HTR-8/SVneo (cell line): ENCODE results near the gene DNAJA4.

Source experiments
- DNase-seq: peaks from one replicate; pipeline ENCODE4 v3.0.0; 2011; ENCODE audit warnings: low spot score, mixed read lengths; ENCODE audit not compliant: insufficient read length
- FAIRE-seq: peaks from 2 replicates; lab custom pipeline; 2011; peaks lifted over from hg19 to GRCh38; lab: Jason Lieb, UNC

DNAJA4 gene

DNA sequence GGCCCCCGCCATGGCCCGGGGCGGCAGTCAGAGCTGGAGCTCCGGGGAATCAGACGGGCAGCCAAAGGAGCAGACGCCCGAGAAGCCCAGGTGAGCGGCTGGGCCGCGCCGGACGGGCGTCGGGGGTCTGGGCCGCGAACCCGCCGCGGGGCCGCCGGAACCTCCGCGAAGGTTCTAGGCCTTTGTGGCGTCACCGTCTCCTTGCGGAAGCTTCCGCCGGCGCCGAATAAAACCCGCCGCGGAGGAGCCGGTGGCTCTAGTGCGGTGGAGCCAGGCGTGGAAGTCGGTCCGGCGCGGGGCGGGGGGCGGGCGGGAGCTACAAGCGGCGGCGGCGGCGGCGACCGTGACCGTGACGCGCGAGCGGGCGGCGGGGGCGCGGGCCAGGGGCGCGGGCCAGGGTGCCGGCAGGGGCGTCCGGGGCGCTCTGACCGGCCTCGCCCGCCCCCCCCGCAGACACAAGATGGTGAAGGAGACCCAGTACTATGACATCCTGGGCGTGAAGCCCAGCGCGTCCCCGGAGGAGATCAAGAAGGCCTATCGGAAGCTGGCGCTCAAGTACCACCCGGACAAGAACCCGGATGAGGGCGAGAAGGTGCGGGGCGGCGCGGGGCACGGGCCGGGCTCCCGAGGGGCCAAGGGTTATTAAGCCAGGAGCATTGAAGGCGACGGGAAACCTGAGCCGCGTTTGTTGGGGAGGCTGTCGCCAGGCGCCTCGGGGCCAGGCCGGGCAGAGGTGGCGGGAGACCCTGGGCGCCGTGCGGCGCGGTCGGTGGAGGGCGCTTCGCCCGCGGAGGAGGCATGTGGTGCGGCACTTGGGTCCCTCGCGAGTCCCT lies at the start of gene DNAJA4:
Gene DNAJA4 (plus strand): TSS at position 259 of the 833 bp plus-strand sequence. CDS start 202 bp downstream, at position 461.
- DNase-seq: no peak
- FAIRE-seq: no peak

DNA sequence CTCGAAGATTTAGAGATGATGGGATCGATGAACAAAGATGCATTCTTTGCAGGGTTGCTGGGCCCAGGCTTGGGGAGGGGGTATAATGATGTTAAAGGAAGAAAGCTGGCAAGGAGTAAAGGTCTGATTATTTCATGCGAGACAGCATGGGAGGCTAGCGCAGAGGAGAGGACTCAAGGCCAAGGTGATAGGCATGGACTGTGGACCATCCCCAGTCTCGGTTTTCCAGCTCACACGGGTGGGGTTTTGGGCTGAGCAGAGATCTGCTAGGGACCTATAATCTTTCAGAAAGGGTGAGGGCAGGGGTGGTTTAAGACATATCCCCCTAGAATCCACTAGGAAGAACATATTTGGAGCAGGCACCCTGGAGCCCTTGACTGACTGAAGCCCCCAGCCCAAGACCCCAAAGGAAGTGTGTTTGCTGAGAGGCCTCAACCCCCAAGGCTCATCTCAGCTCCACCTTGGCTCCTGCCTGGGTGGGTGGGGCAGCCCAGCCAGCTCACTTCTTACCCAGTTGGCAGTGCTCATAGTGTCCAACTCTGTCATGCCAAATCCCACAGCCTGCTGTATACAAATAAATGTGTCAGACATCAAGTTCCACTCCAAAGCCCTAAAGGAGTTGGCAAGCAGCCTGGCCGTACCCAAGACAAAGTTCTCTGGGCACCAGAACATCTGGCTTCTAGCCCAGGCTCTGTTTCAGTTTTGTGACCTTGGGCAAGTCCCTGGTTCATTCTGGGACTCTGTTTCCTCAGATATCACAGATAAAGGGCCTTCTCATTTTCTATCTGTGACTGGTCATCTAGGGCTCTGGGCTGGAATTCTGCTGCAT lies 47.9 kb upstream of the DNAJA4 start:
- DNase-seq (no peak), FAIRE-seq (no peak)

DNA sequence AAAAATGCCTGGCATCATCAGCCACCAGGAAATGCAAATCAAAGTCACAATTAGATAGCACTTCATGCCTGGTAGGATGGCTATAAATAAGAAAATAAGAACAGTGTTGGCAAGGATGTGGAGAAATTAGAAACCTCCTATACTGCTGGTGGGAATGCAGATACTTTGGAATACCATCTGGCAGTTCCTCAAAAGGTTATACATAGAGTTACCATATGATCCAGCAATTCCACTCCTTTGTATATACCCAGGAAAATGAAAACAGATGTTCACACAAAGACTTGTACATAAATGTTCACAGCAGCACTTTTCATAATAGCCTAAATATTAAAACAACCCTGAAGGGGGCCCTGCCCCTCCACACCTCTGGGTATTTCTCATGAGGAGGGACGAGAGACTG lies 43.6 kb upstream of the DNAJA4 start:
- FAIRE-seq (no peak), DNase-seq (no peak)

DNA sequence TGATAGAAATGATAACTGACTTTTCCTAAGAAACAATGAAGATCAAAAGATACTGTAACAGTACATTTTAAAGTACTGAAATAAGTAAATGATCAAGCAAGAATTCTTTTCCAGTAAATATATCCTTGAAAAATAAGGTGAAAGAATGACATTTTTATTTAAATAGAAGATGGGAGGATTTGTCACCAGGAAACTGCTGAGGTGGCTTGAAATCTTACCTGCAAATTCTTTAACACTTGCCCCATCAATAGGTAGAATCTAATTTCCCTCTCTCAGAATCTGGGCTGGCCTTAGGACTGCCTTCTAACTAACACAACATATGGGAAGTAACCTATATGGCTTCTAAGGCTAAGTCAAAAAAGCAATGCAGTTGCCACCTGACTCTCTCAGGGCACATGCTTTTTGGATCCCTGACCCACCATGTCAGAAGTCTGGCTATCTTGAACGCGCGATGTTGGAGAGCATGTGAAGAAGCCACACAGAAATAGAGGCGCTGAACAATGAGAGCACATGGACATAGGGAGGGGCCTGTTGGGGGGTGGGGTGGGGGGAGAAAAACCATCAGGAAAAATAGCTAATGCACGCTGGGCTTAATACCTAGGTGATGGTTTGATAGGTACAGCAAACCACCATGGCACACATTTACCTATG lies 41.5 kb upstream of the DNAJA4 start:
- no peak for FAIRE-seq
- no peak for DNase-seq

DNA sequence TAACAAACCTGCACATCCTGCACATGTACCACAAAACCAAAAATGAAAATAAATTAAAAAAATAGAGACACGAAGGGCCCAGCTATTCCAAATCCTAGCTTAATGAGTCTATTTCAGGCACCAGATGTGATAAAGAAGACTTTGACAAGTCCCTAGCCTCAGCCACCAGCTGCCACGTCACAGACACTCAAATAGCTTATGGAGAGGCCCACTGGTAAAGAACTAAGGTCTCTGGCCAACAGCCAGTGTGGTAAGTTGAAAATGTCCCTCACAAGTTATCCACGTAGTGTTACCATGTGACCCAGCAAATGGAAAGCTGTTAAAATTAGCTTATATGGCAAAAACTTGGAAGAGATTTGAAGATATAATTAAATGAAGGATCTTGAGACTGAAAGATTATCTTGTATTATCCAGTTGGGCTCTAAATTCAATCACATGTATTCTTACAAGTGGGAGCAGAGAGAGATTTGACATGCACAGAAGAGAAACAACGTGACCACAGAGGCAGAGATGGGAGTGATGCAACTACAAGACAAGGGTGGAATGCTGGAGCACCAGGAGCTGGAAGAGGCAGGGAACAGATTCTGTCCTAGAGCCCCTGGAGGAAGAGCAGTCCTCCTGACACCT lies 40.9 kb upstream of the DNAJA4 start:
- DNase-seq (no peak), FAIRE-seq (no peak)

DNA sequence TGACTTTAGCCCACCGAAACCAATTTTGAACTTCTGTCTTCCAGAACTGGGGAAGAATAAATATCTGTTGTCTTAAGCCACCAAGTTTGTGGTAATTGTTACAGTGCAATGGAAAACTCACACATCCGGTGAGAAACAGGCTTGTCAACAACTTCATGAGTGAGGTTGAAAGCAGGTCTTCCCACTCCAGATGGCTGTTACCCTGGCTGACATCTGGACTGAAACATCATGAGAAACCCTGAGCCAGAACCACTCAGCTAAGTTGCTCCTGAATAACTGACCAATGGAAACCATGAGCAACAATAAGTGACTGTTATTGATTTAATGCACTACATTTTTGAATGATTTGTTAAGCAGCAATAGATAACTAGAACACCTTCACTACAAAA lies 40.3 kb upstream of the DNAJA4 start:
- DNase-seq (no peak), FAIRE-seq (no peak)

DNA sequence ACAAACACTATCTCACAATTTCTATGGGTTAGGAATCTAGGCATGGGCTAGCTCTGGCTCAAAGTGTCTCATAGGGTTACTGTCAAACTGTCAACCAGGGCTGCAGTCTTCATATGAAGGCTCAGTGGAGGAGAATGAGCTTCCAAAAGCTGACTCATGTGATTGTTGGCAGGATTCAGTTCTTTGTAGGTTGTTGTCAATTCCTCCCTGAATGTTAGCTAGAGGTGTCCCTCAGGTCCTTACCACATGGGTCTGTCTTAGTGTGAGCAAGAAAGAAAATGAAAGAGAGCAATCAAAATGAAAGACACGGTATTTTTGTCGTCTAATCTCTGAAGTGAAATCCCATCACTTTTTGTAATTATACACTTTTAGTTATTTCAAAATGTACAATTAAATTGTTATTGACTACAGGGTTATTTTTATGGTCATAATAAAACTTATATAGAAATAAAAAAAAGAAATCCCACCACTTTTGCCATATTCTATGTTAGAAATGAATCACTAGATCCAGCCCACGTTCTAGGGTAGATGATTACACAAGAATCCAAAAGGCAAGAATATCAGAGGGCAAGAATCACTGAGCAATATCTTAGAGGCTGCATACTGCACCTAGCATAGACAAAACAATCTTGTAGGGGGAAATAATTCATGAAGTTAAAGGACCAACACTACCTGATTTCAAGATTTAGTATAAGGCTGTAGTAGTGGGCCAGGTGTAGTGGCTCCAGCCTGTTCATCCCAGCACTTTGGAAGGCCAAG lies 38.4 kb upstream of the DNAJA4 start:
- no peak for DNase-seq

DNA sequence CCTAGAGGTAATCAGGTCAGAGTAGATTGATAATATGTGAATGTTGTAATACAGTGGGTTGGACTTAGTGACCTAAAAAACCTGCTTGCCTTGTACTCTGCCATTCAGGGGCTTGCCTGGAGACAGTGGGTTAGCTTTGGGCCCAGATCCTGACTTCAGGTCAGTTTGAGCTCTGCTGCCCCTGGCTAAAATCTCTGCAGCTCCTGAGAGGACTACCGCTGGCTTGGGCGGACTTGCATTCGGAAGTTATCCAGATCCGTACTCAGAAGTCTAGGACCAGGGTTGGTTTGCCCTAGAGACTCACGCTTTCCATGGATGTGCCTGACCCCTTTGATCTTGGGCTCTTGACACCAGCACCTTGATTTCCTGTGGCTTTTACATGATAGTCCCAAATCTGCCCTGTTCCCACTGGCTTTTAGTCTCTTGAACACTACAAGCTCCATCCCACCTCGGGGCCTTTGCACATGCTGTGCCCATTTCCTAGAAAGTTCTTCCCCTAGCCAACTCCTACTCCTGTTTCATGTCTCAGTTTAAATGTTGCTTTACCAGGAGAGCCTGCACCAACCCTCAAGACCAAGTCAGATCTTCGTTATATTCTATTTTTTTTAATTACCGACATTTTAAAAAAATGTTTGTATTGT lies 35.9 kb upstream of the DNAJA4 start:
- DNase-seq (no peak), FAIRE-seq (no peak)

More for the DNA sequence above, 38.4 kb upstream of the DNAJA4 start:
- no peak for FAIRE-seq

DNA sequence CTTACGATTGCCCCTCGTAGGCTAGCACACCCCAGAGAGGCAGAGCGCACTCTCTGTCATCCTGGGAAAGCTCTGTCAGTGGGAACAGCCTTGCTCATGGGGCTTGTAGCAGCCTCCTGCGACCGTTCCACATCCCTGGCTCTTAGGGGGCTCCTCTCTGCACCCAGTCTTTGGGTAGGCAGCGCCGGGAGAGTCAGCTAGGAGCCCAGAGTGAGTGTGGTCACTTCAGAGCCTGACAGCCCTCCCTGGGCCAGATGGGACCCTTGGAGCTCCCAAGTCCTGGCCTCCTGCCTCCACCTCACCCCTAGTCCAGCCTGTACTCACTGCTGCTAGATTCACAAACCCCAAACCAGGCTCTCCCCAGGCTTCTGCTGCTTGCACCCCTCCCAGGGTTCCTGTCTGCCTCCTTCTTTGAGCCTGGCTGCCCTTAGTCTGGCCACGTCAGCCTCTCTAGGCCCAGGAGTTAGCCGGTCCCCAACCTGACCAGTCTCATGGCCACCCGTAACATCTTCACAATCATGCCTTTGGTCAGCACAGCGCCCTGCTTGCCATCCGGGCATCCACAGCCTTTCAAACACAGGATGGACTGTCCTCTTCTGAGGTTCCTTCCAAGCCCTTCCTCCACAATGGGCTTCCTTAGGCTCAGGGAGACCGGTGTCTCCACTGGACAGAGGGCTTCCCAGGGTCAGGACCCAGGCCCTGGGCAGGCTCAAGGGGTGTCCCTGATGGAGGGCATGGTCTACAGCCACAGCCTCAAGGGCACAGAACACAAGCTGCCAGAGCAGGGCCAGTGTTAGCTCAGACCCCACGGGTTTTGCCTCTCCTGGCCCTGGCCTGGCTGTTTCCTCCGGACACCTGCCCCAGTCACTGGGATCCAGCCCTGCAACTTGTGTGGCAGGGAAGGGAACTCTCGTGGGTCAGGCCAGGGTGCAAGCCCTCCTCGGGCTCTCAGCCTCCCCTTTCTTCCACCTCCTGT lies 34.6 kb upstream of the DNAJA4 start:
- DNase-seq (no peak), FAIRE-seq (no peak)

DNA sequence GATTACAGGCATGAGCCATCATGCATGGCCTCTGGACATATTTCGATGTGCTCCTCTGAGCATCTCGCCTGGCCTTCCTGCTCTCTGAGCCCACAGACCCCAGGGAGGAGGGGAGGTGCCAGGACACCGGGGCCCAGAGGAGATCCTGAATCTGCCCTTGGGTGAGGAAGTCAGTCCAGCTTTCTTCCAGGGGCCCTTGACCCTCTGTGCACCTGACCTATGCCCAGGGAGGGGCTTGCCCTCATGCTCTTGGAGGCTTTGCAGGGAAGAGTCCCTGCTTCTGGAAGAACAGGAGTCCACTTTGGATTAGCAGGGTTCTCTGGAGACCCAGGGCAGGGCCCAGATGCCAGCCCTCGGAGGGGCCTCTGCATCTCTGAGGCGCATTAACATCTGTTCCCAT lies 31.4 kb upstream of the DNAJA4 start:
- no peak for DNase-seq
- no peak for FAIRE-seq

DNA sequence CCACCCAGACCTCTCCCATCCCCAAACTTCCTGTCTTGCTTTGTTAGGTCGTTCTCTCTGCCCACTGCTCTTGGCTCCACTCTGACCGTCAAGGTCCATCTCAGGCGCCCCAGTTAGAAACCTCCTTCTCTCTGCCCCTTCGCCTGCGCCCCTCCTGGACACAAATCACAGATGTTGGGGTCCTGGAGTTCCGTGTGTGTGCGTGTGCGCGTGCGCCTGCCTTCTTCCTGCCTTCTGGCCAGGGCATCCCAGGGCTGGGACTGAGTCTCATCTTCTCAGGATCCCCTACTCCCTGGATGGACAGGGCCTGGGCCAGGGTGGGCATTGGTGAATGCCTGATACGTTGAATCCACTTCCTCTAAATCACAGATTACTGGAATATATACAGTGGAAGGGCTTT lies 30.9 kb upstream of the DNAJA4 start:
- DNase-seq (no peak), FAIRE-seq (no peak)

DNA sequence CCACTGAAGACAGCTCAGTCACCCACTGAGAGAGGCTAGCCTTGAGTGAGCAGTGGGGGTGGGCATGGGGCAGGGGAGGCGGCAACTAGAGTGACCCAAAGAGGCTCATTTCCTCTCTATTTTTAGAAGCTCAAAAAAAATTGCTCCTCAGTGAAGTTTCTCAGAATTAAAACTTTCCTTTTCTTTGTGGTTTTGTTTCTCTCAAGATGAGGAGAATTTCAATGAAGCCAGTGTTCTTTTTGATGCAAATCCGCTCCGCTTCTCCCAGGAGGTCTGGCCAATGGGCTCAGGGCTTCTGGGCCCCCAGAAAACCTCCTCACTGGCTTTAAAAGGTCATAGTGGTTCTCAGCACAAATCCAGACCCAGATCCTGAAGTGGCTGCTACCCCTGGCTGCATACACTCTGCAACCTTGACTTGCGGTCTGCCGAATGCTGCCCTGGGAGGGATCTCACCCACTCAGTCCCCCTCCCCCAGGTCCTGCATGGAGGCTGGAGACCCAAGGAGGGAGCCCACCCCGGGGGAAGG lies 29.8 kb upstream of the DNAJA4 start, which contains the start of gene ACSBG1:
Gene ACSBG1 (minus strand): TSS at position 51 of the 526 bp plus-strand sequence. CDS start 64 bp downstream, outside the sequence.
- FAIRE-seq (no peak), DNase-seq (no peak)

DNA sequence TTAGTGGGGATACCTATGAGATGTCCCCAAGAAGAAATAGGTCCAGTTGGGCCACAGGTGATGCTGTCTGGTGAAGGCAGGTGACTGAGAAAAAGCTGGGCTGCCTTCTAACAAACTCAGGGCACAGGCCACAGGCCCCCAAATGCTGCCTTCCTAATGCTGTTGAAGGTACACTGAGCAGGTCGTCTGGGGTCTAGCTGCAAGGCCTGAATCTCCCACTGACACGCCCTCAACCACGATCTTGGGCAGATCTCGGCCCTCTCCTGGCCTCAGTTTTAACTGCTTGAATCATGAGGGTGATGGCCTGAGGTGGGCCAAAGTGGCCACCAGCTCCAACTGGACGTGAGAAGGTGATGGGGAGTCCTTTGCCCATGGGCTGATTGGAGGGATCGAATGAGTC lies 27.9 kb upstream of the DNAJA4 start:
- DNase-seq (no peak), FAIRE-seq (no peak)

DNA sequence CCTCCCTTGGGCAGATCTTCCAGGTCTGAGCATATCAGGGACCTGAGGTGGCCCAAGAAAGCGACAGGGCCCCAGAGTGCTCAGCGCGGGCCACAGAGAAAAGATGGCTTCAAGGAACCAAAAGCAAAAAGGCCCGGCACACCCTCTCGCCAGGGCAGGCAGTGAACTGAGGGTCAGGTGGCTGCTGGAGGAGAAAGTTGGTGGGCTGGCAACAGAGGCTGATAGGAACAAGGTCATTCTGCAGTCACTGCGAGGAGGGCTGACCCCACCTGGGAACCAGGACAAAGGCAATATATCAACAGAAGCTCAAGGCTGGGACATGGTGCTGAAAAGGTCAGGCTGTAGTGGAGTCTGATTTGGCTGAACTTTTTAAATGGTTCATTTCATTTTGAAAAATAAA lies 27.2 kb upstream of the DNAJA4 start:
- FAIRE-seq (no peak), DNase-seq (no peak)

DNA sequence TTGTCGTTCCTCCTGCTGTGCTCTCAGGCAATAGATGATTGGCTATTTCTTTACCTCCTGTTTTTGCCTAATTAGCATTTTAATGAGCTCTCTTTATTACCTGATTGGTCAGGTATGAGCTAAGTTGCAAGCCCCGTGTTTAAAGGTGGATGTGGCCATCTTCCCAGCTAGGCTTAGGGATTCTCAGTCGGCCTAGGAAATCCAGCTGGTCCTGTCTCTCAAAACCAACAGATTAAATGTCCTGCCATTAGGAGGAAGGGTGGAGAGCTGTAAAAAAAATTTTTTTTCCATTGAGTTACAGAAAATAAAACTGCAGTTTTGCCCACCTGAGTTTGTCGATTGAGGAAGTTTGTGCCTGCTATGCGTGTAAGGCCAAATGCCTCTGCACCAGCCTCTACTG lies 24.6 kb upstream of the DNAJA4 start:
- FAIRE-seq: no peak
- no peak for DNase-seq

DNA sequence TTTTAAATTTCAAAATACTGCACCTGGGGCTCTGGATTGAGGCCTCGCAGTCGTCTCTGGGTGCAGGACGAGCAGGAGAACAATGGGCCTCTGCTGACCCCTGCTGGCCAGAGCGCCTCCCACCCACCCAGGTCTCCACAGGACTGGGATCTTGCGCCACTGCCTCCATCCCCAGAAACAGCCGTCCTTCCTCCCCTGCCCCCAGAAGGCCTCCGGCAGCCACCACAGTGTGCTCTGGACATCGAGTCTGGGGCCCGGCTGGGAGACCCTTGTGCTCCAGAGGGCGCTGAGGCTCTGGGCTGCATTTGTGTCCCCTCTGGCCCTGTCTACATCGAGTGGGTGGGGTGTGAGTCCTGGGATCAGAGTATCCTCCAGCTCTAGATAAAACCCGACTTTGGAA lies 23.3 kb upstream of the DNAJA4 start:
- FAIRE-seq (no peak), DNase-seq (peak; percentile 93)

DNA sequence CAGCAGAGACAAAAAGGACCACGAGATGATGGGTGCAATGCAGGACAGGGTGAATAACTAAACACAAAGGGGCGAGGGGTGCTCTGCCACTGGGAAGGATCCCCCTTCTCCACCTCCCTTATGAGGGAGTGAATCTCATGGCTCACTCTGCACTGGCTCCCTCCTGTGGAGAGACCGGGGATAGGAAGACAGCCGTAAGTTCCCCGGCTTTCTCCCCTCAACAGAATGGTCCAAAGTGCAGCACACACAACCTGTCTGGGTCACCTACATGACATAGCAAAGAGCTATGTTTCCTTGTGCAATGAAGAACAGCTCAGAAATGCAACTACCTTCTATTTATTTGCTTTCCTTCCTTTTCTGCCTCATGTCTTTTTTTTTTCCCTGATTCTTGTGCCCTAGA lies 22.2 kb upstream of the DNAJA4 start:
- DNase-seq: no peak

DNA sequence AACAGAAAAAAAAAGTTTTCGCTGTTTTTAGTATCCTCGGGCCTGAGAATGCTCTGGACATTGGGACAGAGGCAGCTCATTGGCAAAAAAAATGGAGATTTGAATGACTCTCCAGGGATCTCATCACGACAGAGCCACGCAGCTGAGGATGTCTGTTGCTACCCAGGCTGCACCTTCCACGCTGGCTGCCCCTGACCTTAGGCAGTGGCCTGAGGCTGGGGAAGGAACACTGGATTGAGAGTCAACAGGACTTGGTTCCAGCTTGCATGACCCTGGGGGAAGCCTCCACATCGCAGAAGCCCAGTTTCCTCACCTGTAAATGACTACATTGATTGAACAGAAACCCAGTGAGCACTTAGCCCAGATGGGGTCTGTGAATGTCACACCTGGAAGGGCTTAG lies 21.3 kb upstream of the DNAJA4 start:
- FAIRE-seq (no peak), DNase-seq (no peak)

More for the DNA sequence above, 22.2 kb upstream of the DNAJA4 start:
- FAIRE-seq: no peak
